PFSK-1 (cell line): Measurements from ENCODE around the gene RHOG.

Experiments
- FOXP2 ChIP-seq: optimal IDR thresholded peaks from 2 replicates; pipeline ENCODE3; 2011; ENCODE audit warnings: borderline replicate concordance, control low read depth, inconsistent platforms; ENCODE audit not compliant: insufficient read depth; ENCODE audit errors: extremely low read length, extremely low read depth
- POLR2AphosphoS5 ChIP-seq: IDR thresholded peaks from 2 replicates; pipeline ENCODE4 v1.6.1; 2012; ENCODE audit warnings: low read depth, mild to moderate bottlenecking, control low read depth, low read length, moderate library complexity
- REST ChIP-seq, 2 experiments: IDR thresholded peaks; 2 replicates each; pipeline versions ENCODE4 v1.6.1 to v1.8.0; 2011 to 2012; ENCODE audit warnings: low read depth in 2 of 2, low read length in 2 of 2, control low read depth in 1 of 2, inconsistent platforms in 1 of 2, mild to moderate bottlenecking in 1 of 2, moderate library complexity in 1 of 2; ENCODE audit not compliant: insufficient read depth in 1 of 2
- SIN3A ChIP-seq: IDR thresholded peaks from 2 replicates; pipeline ENCODE4 v1.6.1; 2012; ENCODE audit warnings: mild to moderate bottlenecking, low read length, moderate library complexity, borderline replicate concordance; ENCODE audit not compliant: insufficient read depth
- TAF1 ChIP-seq: IDR thresholded peaks from 2 replicates; pipeline ENCODE4 v1.6.1; 2012; ENCODE audit warnings: low read length, control low read depth, borderline replicate concordance; ENCODE audit not compliant: insufficient read depth

- TF ChIP-seq POLR2AphosphoS5 = no peak
- TF ChIP-seq TAF1 = no peak
- TF ChIP-seq SIN3A = no peak
- no peak for TF ChIP-seq REST (IDR thresholded peaks at IDR 0.05; ENCODE audit: insufficient read depth in 1 of 2, low read depth in 2 of 2, low read length in 2 of 2)
- TF ChIP-seq FOXP2 = no peak
Observed at GRCh38 chr11:3873712-3874349, 33.1 kb upstream of the RHOG start.
